Cardiac muscle cell (in vitro differentiated cells and primary cell): ENCODE data around the gene MAPK10. TPM values are rescaled to one million over a fixed set of nuclear protein-coding genes. Genes with fewer than 3 reads are reported as not detected.

Experiments used
- DNase-seq, 2 donors: peaks; one replicate each; pipeline versions ENCODE4 v3.0.0 to v3.0.0-alpha.2; 2010 to 2017; ENCODE audit warnings: low read depth in 1 of 2, low spot score in 1 of 2
- H3K27ac ChIP-seq: fragments of 200-600 bp; sonication (generic); 2 replicates; pipeline ENCODE4 v1.5.1; 2016
- H3K27me3 ChIP-seq: fragments of 200-600 bp; sonication (generic); 2 replicates; pipeline ENCODE4 v1.6.0; 2016; ENCODE audit warnings: control low read depth
- H3K36me3 ChIP-seq: fragments of 200-600 bp; sonication (generic); 2 replicates; pipeline ENCODE4 v1.5.1; 2016; ENCODE audit warnings: control low read depth
- H3K4me1 ChIP-seq: fragments of 200-600 bp; sonication (generic); 2 replicates; pipeline ENCODE4 v1.8.1; 2017; ENCODE audit warnings: low read depth, mild to moderate bottlenecking, mixed run types
- H3K4me3 ChIP-seq: fragments of 200-600 bp; sonication (generic); 2 replicates; pipeline ENCODE4 v1.5.1; 2016; ENCODE audit warnings: mild to moderate bottlenecking
- H3K9me3 ChIP-seq: fragments of 200-600 bp; sonication (generic); 2 replicates; pipeline ENCODE4 v1.5.1; 2017; ENCODE audit warnings: low read depth, mild to moderate bottlenecking, control low read depth
- CTCF ChIP-seq: IDR thresholded peaks from 2 replicates; pipeline ENCODE4 v1.5.1; 2012; ENCODE audit warnings: low read depth, mild to moderate bottlenecking, low read length
- polyA plus RNA-seq: library from polyadenylated mRNA; unstranded; fragments of >200 nt; fragmentation: Nextera tagmentation; extraction: Ambion mirVana; gene quantifications from 2 replicates; pipeline ENCODE4 v1.2.1, GENCODE V29; 2016
- total RNA-seq: library from RNA; depleted of rRNA; stranded (reverse); fragments of >200 nt; gene quantifications from 2 replicates; pipeline ENCODE4 v1.2.3, GENCODE V29; 2016

Gene MAPK10
- total and polyA plus RNA-seq, 2 experiments from 2014 or later: 13.9 to 22.8 TPM

GRCh38 chr4:85963231-85963630 is 396.6 kb downstream of the MAPK10 start:
- TF ChIP-seq CTCF: no peak

GRCh38 chr4:85961887-85962286 is 398.0 kb downstream of the MAPK10 start:
- no peaks in the 10 kb centered on the region for H3K9me3 ChIP-seq
- DNase-seq: no peak
- no peaks in the 10 kb centered on the region for H3K36me3 ChIP-seq
- H3K27me3 ChIP-seq: no peaks in the 10 kb centered on the region
- H3K4me3 ChIP-seq: no peak overlapping the region
- no peak for TF ChIP-seq CTCF
- no peak overlapping the region for H3K27ac ChIP-seq
- no peaks in the 10 kb centered on the region for H3K4me1 ChIP-seq

More at GRCh38 chr4:85963231-85963630, 396.6 kb downstream of the MAPK10 start:
- no peak overlapping the region for H3K27ac ChIP-seq
- no peaks in the 10 kb centered on the region for H3K27me3 ChIP-seq
- no peaks in the 10 kb centered on the region for H3K4me1 ChIP-seq
- no peaks in the 10 kb centered on the region for H3K36me3 ChIP-seq
- DNase-seq: no peak
- no peak overlapping the region for H3K4me3 ChIP-seq
- H3K9me3 ChIP-seq: no peaks in the 10 kb centered on the region

GRCh38 chr4:85956293-85956945 is 403.4 kb downstream of the MAPK10 start:
- H3K27ac ChIP-seq: no peak overlapping the region
- H3K36me3 ChIP-seq: no peaks in the 10 kb centered on the region
- H3K27me3 ChIP-seq: no peaks in the 10 kb centered on the region
- no peaks in the 10 kb centered on the region for H3K4me1 ChIP-seq
- H3K9me3 ChIP-seq: no peaks in the 10 kb centered on the region
- no peak for DNase-seq
- no peak for TF ChIP-seq CTCF
- H3K4me3 ChIP-seq: no peak overlapping the region

- DNase-seq: no peak
- no peaks in the 10 kb centered on the region for H3K27me3 ChIP-seq
- TF ChIP-seq CTCF: no peak
- no peak overlapping the region for H3K4me3 ChIP-seq
- no peak overlapping the region for H3K27ac ChIP-seq
- H3K36me3 ChIP-seq: no peaks in the 10 kb centered on the region
- no peaks in the 10 kb centered on the region for H3K9me3 ChIP-seq
- H3K4me1 ChIP-seq: no peaks in the 10 kb centered on the region
Observed at GRCh38 chr4:85955620-85956292, 404.1 kb downstream of the MAPK10 start.

- no peak overlapping the region for H3K27ac ChIP-seq
- H3K9me3 ChIP-seq: no peaks in the 10 kb centered on the region
- DNase-seq: peak in 1 of 2 donors; percentile 50
- H3K4me1 ChIP-seq: no peaks in the 10 kb centered on the region
- no peak for TF ChIP-seq CTCF
- no peaks in the 10 kb centered on the region for H3K36me3 ChIP-seq
- no peak overlapping the region for H3K4me3 ChIP-seq
- H3K27me3 ChIP-seq: no peaks in the 10 kb centered on the region
Observed at GRCh38 chr4:85953651-85954018, 406.2 kb downstream of the MAPK10 start.
